Suprapubic skin (tissue), 3 donors: ENCODE data around the gene INPP1.

Experiments used
- POLR2A ChIP-seq, 2 donors: fragments of 450-650 bp; IDR thresholded peaks; one replicate each; pipeline ENCODE4 v1.6.1; 2017; ENCODE audit warnings: antibody characterized with exemption in 2 of 2, mild to moderate bottlenecking in 2 of 2, moderate library complexity in 2 of 2
- TF ChIP-seq, protein P1 (sequence below), 2 donors: fragments of 200-600 bp in 1 of 2; fragments of 450-650 bp in 1 of 2; sonication (generic) in 1 of 2; IDR thresholded peaks; one replicate each; pipeline ENCODE4 v1.5.1; 2016 to 2019; ENCODE audit warnings: antibody characterized with exemption in 2 of 2, mild to moderate bottlenecking in 1 of 2, moderate library complexity in 1 of 2

GRCh38 chr2:190313880-190314279, 29.5 kb upstream of the INPP1 start:
- no peak for TF ChIP-seq POLR2A (IDR thresholded peaks at IDR 0.05)
- TF ChIP-seq, protein P1, sequence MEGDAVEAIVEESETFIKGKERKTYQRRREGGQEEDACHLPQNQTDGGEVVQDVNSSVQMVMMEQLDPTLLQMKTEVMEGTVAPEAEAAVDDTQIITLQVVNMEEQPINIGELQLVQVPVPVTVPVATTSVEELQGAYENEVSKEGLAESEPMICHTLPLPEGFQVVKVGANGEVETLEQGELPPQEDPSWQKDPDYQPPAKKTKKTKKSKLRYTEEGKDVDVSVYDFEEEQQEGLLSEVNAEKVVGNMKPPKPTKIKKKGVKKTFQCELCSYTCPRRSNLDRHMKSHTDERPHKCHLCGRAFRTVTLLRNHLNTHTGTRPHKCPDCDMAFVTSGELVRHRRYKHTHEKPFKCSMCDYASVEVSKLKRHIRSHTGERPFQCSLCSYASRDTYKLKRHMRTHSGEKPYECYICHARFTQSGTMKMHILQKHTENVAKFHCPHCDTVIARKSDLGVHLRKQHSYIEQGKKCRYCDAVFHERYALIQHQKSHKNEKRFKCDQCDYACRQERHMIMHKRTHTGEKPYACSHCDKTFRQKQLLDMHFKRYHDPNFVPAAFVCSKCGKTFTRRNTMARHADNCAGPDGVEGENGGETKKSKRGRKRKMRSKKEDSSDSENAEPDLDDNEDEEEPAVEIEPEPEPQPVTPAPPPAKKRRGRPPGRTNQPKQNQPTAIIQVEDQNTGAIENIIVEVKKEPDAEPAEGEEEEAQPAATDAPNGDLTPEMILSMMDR (IDR thresholded peaks at IDR 0.05) = no peak
